Ascending aorta (tissue), 2 donors: ENCODE measurements around the gene TTC39C. TPM values are rescaled to one million over a fixed set of nuclear protein-coding genes. Genes with fewer than 3 reads are reported as not detected.

ENCODE experiments used
- DNase-seq, 2 donors: peaks; one replicate each; pipeline ENCODE4 v3.0.0-alpha.2; 2019; ENCODE audit warnings: low spot score in 2 of 2
- H3K27ac ChIP-seq, 2 donors: fragments of 200-600 bp; sonication (generic); one replicate each; pipeline ENCODE4 v1.5.1; 2016 to 2017; ENCODE audit warnings: mild to moderate bottlenecking in 1 of 2
- H3K27me3 ChIP-seq: fragments of 200-600 bp; sonication (generic); one replicate; pipeline ENCODE4 v1.5.1; 2017
- H3K36me3 ChIP-seq, 2 donors: fragments of 200-600 bp; sonication (generic); one replicate each; pipeline ENCODE4 v1.5.1; 2016
- H3K4me1 ChIP-seq, 2 donors: fragments of 200-600 bp; sonication (generic); one replicate each; pipeline ENCODE4 v1.5.1; 2016 to 2017; ENCODE audit warnings: mild to moderate bottlenecking in 1 of 2
- H3K4me3 ChIP-seq, 2 donors: fragments of 200-600 bp; sonication (generic); one replicate each; pipeline ENCODE4 v1.5.1; 2016 to 2017; ENCODE audit warnings: mild to moderate bottlenecking in 1 of 2
- H3K9me3 ChIP-seq, 2 donors: fragments of 200-600 bp; sonication (generic); one replicate each; pipeline ENCODE4 v1.5.1; 2016
- intact Hi-C: fragments of 100-400 bp; cut with DNase I; formaldehyde crosslinking; loops from one replicate; pipeline ENCODE4 v1.15.1; 2023
- total RNA-seq: library from RNA; depleted of rRNA; stranded (reverse); fragments of >200 nt; gene quantifications from one replicate; pipeline ENCODE4 v1.1.0, GENCODE V29; 2016
- TF ChIP-seq, protein P1 (sequence below), 3 experiments: fragments of 200-600 bp in 2 of 3; fragments of 450-650 bp in 1 of 3; sonication (generic) in 2 of 3; IDR thresholded peaks; one replicate each; pipeline ENCODE4 v1.5.1; 2016 to 2019; ENCODE audit warnings: antibody characterized with exemption in 3 of 3, mild to moderate bottlenecking in 1 of 3, moderate library complexity in 1 of 3

Gene TTC39C
- total RNA-seq, 1 donor from 2014 or later = 18.2 TPM

DNA sequence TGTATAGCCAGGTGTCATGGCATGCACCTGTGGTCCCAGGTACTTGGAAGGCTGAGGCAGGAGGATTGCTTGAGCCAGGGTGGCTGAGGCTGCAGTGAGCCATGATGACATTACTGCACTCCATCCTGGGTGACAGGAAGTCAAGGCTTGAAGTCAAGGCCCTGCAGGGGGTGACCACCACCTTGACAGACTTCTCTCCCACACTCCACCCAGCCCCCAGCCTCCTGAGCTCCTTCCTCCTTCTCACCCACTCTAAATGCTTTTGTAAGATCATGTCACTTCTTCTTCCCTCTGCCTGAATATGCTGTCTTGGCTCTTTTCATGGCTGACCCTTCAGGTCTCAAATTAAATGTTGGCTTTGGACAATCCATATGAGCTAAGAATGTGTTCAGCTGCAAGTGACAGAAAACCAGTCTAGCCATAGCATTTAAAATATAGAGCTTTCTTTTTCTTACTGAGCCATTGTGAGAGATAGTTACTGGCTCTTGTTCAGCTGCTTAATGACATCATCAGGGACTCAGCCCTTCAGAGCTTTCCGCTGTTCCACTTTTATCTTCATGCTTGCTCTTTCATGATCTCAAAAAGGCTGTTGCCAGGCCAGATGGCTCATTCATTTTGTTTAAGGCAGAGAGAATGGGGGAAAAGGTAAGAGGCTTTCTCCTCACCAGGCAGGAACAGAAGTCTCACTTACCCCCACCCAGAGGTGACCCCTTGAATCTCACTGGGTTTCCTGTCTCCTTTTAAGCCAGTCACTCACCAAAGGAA is 36.7 kb upstream of the TTC39C start:
- intact Hi-C loops = no loop called here
- DNase-seq = no peak
- TF ChIP-seq, protein P1, sequence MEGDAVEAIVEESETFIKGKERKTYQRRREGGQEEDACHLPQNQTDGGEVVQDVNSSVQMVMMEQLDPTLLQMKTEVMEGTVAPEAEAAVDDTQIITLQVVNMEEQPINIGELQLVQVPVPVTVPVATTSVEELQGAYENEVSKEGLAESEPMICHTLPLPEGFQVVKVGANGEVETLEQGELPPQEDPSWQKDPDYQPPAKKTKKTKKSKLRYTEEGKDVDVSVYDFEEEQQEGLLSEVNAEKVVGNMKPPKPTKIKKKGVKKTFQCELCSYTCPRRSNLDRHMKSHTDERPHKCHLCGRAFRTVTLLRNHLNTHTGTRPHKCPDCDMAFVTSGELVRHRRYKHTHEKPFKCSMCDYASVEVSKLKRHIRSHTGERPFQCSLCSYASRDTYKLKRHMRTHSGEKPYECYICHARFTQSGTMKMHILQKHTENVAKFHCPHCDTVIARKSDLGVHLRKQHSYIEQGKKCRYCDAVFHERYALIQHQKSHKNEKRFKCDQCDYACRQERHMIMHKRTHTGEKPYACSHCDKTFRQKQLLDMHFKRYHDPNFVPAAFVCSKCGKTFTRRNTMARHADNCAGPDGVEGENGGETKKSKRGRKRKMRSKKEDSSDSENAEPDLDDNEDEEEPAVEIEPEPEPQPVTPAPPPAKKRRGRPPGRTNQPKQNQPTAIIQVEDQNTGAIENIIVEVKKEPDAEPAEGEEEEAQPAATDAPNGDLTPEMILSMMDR (IDR thresholded peaks at IDR 0.05) = no peak
- no peaks in the 10 kb centered on the region for H3K4me1 ChIP-seq
- peaks cover 0 to 5% of the 10 kb centered on the region in 2 donors for H3K9me3 ChIP-seq
- no peak overlapping the region for H3K27ac ChIP-seq
- no peak overlapping the region for H3K4me3 ChIP-seq
- no peaks in the 10 kb centered on the region for H3K36me3 ChIP-seq
- H3K27me3 ChIP-seq = no peaks in the 10 kb centered on the region

DNA sequence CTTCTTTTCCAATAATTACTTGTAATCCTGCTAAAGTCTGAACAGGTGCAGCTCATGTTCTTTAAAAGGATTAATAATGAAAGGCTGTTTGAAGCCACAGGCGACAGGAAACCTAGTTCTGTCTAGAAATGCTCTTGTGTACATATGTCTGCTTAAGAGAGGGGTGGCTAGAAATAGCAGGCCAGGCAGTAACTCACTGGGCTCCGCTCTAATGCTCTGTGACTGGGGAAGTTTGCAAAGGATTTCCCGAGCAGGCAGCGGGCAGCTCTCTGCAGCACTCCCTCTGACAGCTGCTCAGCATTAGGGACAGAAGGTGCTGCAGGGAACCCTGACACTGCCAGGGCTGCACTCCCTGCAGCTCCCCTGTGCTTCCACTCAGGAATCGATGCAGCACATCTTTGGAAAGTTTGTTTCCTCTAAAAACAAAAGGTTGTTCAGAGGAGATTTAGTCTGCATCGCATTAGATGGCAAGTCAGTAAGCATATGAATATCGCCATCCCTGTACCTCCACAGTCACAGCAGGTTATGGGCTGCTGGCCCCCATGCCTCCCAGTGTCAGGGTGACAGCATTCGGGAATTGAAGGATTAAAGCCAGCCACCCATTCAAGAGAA is 33.1 kb upstream of the TTC39C start:
- H3K9me3 ChIP-seq = no peaks in the 10 kb centered on the region
- no peaks in the 10 kb centered on the region for H3K36me3 ChIP-seq
- H3K27ac ChIP-seq = no peak overlapping the region
- DNase-seq = no peak
- H3K4me3 ChIP-seq = no peak overlapping the region
- H3K27me3 ChIP-seq = no peaks in the 10 kb centered on the region
- H3K4me1 ChIP-seq = no peaks in the 10 kb centered on the region
- intact Hi-C loops = no loop called here
- TF ChIP-seq, protein P1 (IDR thresholded peaks at IDR 0.05) = no peak

DNA sequence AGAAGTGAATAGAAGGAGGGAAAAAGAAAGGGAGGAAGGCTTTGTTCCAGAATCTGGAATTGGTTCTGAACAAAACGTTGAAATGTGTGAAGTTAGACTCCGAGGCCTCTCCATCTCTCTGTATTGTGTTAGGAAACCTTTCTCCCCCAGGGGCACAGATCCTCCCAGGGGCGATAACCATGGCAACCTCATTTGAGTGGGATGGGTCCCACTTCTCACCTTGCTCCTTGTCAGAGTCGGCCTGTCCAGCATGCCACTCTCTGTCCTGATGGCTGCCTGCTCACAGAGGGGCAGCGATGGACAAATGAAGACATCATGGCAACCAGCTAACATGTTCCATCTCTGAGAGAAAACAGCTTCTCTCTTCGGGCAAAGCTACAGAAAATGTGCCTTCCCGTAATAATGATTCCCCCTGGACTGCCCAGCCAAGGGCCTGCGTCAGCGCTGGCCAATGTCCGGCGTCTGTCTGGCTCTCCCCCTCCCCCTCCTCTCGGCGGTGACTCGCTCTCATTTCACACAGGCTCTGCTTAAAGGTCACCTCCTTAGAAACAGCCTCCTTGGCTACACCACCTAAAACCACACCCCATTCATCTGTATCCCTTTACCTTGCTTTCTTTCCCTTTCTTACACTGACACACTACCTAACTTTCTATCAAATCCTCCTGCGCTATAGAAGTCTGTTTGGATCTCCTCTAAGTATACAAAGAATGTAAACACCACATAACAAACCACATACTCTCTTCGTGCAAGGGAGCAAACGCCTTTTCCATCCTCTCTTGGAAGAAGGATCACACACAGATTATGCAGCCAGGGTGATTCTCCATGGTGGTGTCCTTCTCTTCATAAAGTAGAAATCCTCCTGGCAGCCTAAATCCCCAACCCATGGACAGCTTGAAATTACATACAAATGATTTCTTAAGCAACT is 32.1 kb upstream of the TTC39C start:
- intact Hi-C loops = no loop called here
- Histone ChIP-seq H3K9me3 (no peaks in the 10 kb centered on the region), H3K27ac (peak overlapping the region; percentile 30 to 49), H3K4me3 (peak overlapping the region; percentile 9 to 35), H3K27me3 (no peaks in the 10 kb centered on the region), H3K4me1 (no peaks in the 10 kb centered on the region), H3K36me3 (no peaks in the 10 kb centered on the region)
- TF ChIP-seq, protein P1 (IDR thresholded peaks at IDR 0.05) = no peak
- peak; percentile 31 to 86 for DNase-seq

DNA sequence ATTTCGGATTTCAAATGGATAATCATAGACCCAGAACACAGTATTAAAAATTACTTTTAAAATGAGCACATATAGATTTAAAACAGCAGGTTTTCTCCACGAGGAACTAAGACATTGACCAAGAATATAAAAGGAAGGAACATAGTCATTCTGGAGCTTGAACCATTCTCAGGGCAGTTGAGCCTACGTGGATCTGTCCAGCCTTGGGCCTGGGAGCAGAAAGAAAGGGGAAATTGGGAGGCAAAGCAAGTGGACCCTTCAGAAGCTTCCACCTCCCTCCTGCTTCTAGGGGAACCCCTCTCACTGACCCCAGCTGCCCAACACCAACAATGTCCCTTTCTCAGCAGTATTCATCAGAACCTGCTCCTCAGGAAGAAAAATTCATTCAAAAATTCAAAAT is 31.4 kb upstream of the TTC39C start:
- Histone ChIP-seq H3K9me3 (no peaks in the 10 kb centered on the region), H3K27me3 (no peaks in the 10 kb centered on the region), H3K4me3 (no peak overlapping the region), H3K36me3 (no peaks in the 10 kb centered on the region), H3K27ac (no peak overlapping the region), H3K4me1 (no peaks in the 10 kb centered on the region)
- intact Hi-C loops = no loop called here
- TF ChIP-seq, protein P1 (IDR thresholded peaks at IDR 0.05) = no peak
- no peak for DNase-seq

DNA sequence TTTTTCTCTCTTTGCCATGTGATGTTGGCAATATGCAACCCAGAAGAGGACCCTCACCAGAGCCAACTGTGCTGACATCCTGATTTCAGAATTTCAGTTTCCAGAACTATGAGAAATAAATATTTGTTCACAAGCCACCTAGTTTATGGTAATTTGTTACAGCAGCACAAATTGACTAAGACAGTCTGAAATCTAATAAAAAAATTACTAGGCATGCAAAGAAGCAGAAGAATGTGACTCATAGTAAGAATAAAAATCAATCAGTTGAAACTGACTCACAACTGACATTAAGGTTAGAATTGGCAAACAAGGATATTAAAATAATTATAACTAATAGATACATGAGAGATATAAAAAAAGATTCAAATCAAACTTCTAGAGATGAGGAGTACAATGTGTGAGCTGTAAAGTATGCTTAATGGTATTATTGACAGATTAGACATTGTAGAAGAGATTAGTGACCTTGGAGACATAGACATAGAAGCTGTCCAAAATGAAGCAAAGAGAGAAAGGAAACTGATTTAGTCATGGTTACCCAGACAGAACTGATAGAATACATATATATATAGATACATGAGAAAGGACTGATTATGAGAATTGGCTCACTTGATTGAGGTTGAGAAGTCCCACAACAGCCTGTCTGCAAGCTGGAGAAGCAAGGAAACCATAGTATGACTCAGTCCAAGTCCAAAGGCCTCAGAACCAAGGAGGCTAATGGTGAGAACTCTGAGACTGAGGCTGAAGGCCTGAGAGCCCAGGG is 27.8 kb upstream of the TTC39C start:
- H3K9me3 ChIP-seq = no peaks in the 10 kb centered on the region
- H3K4me1 ChIP-seq = no peaks in the 10 kb centered on the region
- H3K27me3 ChIP-seq = no peaks in the 10 kb centered on the region
- intact Hi-C loops = no loop called here
- H3K27ac ChIP-seq = no peak overlapping the region
- no peak for DNase-seq
- H3K4me3 ChIP-seq = no peak overlapping the region
- no peaks in the 10 kb centered on the region for H3K36me3 ChIP-seq
- TF ChIP-seq, protein P1 (IDR thresholded peaks at IDR 0.05) = no peak
